ENCODE measurements around the gene TSC22D1.

Gene TSC22D1

GRCh38 chr13:44433863-44434765, 142.0 kb downstream of the TSC22D1 start:
- Histone ChIP-seq H3K27me3 (ENCODE audit: insufficient read depth, poor library complexity, severe bottlenecking) (no peaks in the 10 kb centered on the region), H3K4me1 (ENCODE audit: insufficient read depth, poor library complexity, severe bottlenecking) (peaks cover 23% of the 10 kb centered on the region), H3K27ac (ENCODE audit: poor library complexity, severe bottlenecking) (peak overlapping the region; percentile 89), H3K9me3 (ENCODE audit: severe bottlenecking) (no peaks in the 10 kb centered on the region), H3K4me3 (ENCODE audit: severe bottlenecking) (peak overlapping the region; percentile 87), H3K36me3 (ENCODE audit: low read depth) (peaks cover 39% of the 10 kb centered on the region)
- ATAC-seq (ENCODE audit: low read depth) (no peak), DNase-seq (ENCODE audit: low spot score) (no peak)
- TF ChIP-seq CTCF (IDR thresholded peaks at IDR 0.05; ENCODE audit: poor library complexity, severe bottlenecking) = no peak

- Histone ChIP-seq H3K27me3 (ENCODE audit: insufficient read depth, poor library complexity, severe bottlenecking) (no peaks in the 10 kb centered on the region), H3K9me3 (ENCODE audit: severe bottlenecking) (no peaks in the 10 kb centered on the region), H3K4me3 (ENCODE audit: severe bottlenecking) (no peak overlapping the region), H3K4me1 (ENCODE audit: insufficient read depth, poor library complexity, severe bottlenecking) (peaks cover 20% of the 10 kb centered on the region), H3K27ac (ENCODE audit: poor library complexity, severe bottlenecking) (peak overlapping the region; percentile 89), H3K36me3 (ENCODE audit: low read depth) (peaks cover 39% of the 10 kb centered on the region)
- ATAC-seq (ENCODE audit: low read depth) = no peak
- no peak for TF ChIP-seq CTCF (IDR thresholded peaks at IDR 0.05; ENCODE audit: poor library complexity, severe bottlenecking)
- no peak for DNase-seq (ENCODE audit: low spot score)
Measured at GRCh38 chr13:44432650-44433049, 143.5 kb downstream of the TSC22D1 start.

- H3K36me3 ChIP-seq (ENCODE audit: low read depth) = peaks cover 35% of the 10 kb centered on the region
- H3K27me3 ChIP-seq (ENCODE audit: insufficient read depth, poor library complexity, severe bottlenecking) = no peaks in the 10 kb centered on the region
- DNase-seq (ENCODE audit: low spot score) (no peak), ATAC-seq (ENCODE audit: low read depth) (no peak)
- peak overlapping the region; percentile 89 for H3K27ac ChIP-seq (ENCODE audit: poor library complexity, severe bottlenecking)
- no peak overlapping the region for H3K4me3 ChIP-seq (ENCODE audit: severe bottlenecking)
- no peaks in the 10 kb centered on the region for H3K9me3 ChIP-seq (ENCODE audit: severe bottlenecking)
- peaks cover 15% of the 10 kb centered on the region for H3K4me1 ChIP-seq (ENCODE audit: insufficient read depth, poor library complexity, severe bottlenecking)
- no peak for TF ChIP-seq CTCF (IDR thresholded peaks at IDR 0.05; ENCODE audit: poor library complexity, severe bottlenecking)
Measured at GRCh38 chr13:44431150-44431549, 145.0 kb downstream of the TSC22D1 start.

- H3K27me3 ChIP-seq (ENCODE audit: insufficient read depth, poor library complexity, severe bottlenecking) = no peaks in the 10 kb centered on the region
- no peak for DNase-seq (ENCODE audit: low spot score)
- no peak overlapping the region for H3K4me3 ChIP-seq (ENCODE audit: severe bottlenecking)
- no peaks in the 10 kb centered on the region for H3K9me3 ChIP-seq (ENCODE audit: severe bottlenecking)
- peaks cover 17% of the 10 kb centered on the region for H3K36me3 ChIP-seq (ENCODE audit: low read depth)
- no peak for ATAC-seq (ENCODE audit: low read depth)
- H3K27ac ChIP-seq (ENCODE audit: poor library complexity, severe bottlenecking) = no peak overlapping the region
- TF ChIP-seq CTCF (IDR thresholded peaks at IDR 0.05; ENCODE audit: poor library complexity, severe bottlenecking) = no peak
- H3K4me1 ChIP-seq (ENCODE audit: insufficient read depth, poor library complexity, severe bottlenecking) = peaks cover 15% of the 10 kb centered on the region
Measured at GRCh38 chr13:44429311-44429710, 146.8 kb downstream of the TSC22D1 start.

GRCh38 chr13:44426461-44426860, 149.7 kb downstream of the TSC22D1 start:
- no peak for ATAC-seq (ENCODE audit: low read depth)
- no peak for DNase-seq (ENCODE audit: low spot score)
- TF ChIP-seq CTCF (IDR thresholded peaks at IDR 0.05; ENCODE audit: poor library complexity, severe bottlenecking) = no peak
- Histone ChIP-seq H3K9me3 (ENCODE audit: severe bottlenecking) (no peaks in the 10 kb centered on the region), H3K4me1 (ENCODE audit: insufficient read depth, poor library complexity, severe bottlenecking) (no peaks in the 10 kb centered on the region), H3K36me3 (ENCODE audit: low read depth) (no peaks in the 10 kb centered on the region), H3K4me3 (ENCODE audit: severe bottlenecking) (no peak overlapping the region), H3K27me3 (ENCODE audit: insufficient read depth, poor library complexity, severe bottlenecking) (no peaks in the 10 kb centered on the region), H3K27ac (ENCODE audit: poor library complexity, severe bottlenecking) (no peak overlapping the region)
